HG02588 (cell line): ENCODE data around the gene FA2H.
"Not testable (repeated sequence)": the region's sequence is repeated elsewhere in the genome, so short reads cannot be mapped to it uniquely, and the experiment has no call there.

ENCODE experiments used
- ATAC-seq: cut with Tn5 transposase; IDR thresholded peaks from one replicate; pipeline ENCODE4 v1.9.1; 2021; ENCODE audit warnings: mild to moderate bottlenecking, moderate library complexity; ENCODE audit not compliant: unreplicated experiment

Gene FA2H

DNA sequence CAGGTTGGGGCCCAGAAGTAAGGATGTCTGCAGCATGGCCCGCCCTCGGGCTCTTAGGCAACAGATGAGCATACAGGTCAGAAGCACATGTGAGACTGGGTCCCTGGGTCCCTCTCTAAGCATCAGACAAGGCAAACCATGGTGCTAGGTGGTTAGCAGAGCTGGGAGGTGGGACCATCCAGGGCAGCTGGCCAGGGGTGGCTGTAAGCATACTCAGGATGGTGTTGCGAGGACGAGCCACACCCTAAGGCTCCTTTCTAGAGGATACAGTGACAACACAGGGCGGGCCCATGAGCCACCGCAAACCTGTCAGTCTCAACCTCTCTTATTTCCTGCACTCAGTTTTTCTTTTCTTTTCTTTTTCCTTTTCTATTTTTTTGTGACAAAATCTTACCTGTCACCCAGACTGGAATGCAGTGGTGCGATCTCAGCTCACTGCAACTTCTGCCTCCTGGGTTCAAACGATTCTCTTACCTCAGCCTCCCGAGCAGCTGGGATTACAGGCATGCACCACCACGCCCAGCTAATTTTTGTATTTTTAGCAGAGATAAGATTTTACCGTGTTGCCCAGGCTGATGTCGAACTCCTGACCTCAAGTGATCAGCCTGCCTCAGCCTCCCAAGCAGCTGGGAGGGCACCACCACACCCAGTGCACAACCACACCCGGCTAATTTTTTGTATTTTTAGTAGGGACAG lies 3.6 kb downstream of the FA2H start:
- ATAC-seq: no peak

DNA sequence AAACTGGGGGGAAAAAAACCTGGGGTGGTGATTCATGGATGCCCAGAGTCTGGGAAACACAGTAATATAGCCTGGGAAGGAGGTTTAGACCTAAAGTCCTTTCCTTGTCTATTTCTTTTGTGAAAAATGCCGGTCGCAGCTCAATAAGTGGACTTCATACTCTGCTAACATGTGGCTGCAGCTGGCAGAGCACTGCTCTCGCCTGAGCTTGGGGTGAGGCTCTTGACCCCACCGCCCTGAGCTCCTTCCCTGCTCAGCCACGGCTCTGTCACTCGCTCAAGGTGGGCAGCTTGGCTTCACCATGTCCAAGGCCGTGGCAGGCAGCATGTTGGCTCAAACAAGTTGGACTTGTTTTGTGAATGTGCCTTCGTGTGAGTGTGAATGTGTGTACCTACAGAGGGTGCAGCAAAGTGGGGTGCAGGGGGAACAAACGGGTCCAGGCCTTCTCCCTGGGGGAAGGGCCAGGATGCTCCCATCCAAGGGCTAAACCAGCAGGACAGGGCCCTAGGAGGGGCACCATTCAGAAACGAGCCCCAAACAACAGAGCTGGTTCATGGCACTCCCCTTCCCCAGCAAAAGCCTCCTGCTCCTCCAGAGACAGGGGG lies 4.9 kb downstream of the FA2H start:
- ATAC-seq: no peak

- ATAC-seq: no peak
These were observed 6.4 kb downstream of the FA2H start for GRCh38 chr16:74768239-74768638.

- ATAC-seq: no peak
These were observed 6.9 kb downstream of the FA2H start for GRCh38 chr16:74767749-74768148.

DNA sequence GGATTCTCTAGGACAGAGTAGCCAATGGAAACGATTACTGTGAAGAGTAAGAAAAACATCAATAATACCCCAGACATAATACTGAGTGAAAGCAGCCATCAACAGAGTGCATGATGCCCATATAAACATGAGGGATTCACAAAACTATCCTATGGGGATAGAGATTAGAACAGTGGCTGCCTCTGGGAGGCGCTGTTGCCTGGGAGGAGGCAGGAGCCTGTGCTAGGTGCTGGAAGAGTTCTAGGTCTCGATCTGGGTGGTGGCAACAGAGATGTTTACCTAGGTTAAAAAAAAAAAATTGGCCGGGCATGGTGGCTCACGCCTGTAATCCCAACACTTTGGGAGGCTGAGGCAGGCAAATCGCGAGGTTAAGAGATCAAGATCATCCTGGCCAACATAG lies 7.9 kb downstream of the FA2H start:
- ATAC-seq: no peak

- not testable (repeated sequence) for ATAC-seq
These were observed 10.4 kb downstream of the FA2H start for GRCh38 chr16:74764184-74764583.

GRCh38 chr16:74761665-74762064 lies 13.0 kb downstream of the FA2H start:
- no peak for ATAC-seq

DNA sequence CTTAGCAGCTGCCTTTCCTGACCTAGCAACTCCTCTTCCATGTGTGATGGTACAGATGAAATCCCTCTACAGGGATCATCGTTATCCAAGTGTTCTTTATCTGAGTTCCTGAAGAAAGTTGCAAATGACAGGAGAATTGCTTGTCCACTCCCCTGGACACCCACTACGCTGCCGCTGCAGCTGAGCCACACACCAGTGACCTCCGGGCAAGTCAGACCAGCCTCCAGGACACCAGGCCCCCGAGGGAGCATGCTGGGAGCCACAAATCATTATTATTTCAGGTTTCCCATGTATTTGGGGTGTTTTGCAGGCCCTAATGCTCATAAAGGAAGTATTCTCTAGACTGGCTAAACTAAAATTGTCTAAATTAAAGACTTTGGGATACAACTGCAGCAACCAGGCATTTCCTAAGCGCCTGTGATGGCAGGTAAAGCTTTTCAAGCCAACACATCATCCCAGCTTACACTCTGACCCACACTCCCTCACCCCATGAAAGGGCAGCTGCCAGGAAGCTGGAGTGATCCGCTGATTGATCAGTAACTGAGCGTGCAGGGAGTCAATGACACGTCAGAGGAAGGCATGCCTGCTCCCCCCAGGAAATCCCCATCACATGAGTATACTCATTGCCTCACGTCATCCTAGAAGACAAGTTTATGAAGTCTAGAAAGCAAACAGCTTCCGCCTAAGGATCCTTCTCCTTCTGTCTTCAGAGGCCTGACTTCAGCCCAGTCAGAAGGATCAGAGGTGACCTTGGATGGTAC lies 14.4 kb downstream of the FA2H start:
- no peak for ATAC-seq

DNA sequence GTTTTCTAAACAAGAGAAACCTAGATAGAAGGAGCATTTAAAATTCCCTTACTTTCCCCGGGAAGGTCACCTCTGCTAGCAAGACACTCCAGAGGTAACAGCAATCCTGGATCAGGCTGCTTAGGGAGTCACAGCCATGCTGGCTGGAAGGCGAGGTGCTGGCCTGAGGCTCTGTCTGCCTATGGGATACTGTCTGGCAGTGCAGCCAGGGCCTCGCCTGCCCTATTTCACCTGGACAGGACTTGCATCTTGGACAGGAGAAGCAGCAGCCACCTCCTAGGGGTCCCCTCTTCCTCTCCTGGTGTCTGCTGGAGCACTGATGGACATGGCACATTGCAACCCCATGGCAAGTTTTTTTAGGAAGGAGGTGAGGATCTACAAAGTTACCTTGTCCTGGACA lies 15.1 kb downstream of the FA2H start:
- no peak for ATAC-seq

- ATAC-seq: no peak
These were observed 15.8 kb downstream of the FA2H start for GRCh38 chr16:74758801-74759200.

- ATAC-seq: no peak
These were observed 17.3 kb downstream of the FA2H start for GRCh38 chr16:74757349-74757748.

- no peak for ATAC-seq
These were observed 18.4 kb downstream of the FA2H start for GRCh38 chr16:74756203-74756602.

GRCh38 chr16:74753180-74753579 lies 21.4 kb downstream of the FA2H start:
- ATAC-seq: no peak

- ATAC-seq: no peak
These were observed 21.9 kb downstream of the FA2H start for GRCh38 chr16:74752756-74753155.

- no peak for ATAC-seq
These were observed 22.4 kb downstream of the FA2H start for GRCh38 chr16:74752258-74752657.

- ATAC-seq: no peak
These were observed 23.0 kb downstream of the FA2H start for GRCh38 chr16:74751658-74752057.

DNA sequence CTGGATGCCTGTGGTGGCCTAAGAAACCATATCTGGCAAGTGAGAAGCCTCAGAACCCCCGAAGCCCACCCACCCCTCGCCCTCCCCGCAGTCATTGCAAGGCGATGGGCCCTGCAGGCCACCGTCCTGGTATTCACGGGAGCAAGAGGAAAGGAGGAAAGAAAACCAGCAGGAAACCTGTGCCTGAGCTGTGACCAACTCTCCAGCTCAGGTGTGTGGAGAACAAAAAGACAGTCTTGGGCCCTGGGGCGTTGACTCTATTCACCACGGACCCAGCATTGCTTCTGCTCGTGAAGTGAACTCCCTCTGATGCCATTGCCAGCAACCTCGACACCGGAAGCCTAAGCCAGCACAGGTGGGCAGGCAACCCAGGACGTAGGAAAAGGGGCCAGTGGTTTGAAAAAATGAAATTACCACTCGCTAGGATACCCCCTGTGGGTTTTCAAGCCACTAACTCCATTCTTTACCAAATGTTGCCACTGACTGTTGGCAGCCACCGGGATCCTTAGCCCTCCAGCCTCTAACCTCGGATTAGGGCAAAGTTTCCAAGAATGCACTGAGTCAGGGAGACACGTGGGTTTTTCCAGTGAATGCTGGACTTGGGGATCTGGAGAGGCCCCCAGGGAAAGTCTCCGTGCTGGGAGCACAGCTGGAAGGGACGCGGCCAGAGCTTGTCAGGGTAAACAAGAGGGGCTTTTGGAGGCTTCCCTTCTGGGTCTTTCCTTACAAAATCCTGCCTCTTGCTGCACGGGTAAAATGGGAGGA lies 25.1 kb downstream of the FA2H start:
- ATAC-seq: no peak

GRCh38 chr16:74748616-74749026 lies 26.0 kb downstream of the FA2H start:
- no peak for ATAC-seq

DNA sequence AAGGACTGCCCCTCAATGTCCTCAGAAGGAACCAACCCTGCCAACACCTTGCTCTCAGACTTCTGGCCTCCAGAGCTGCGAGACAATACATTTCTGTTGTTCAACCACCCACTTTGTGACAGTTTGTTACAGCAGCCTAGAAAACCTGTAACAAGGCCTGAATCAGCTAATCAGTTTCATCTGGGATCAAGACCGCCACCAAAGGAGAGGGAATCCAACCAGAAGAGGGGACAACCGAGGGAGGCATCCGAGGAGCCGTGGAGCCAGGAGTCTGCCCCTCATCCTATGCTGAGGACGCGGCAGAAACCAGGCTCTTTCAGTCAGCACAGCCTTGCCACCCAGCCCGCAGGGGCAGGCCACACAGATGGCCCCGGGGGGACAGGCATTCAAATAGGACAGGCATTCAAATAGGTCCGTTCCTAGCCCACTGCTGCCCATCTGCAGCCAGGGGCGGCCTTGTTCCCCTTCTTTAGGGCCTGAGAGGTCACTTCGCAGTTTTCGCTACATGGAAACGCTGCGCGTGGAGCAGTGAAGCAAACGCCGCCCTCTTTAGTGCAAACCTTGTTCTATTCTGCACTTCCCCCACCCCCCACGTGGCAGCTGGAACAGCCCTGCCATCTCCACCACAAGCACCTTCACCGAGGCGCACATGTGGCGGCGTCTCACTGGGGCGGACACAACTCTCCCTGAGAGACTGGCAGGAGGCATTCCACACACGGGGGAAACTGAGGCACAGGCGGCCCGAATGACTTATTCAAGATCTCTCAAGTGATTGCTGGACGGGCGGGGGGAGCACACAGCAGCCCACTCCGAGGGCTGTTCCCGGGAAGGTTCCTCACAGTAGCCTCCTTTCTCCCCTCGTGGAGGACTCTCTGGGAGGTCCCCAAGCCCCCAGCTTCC lies 26.7 kb downstream of the FA2H start:
- ATAC-seq: no peak

GRCh38 chr16:74745926-74746325 lies 28.7 kb downstream of the FA2H start:
- ATAC-seq: no peak
